DND-41 (cell line): ENCODE results near the gene ASPN.

Experiments used
- ATAC-seq: fragments of 200-7000 bp; cut with Tn5 transposase; 3 replicates; pipeline ENCODE4 v1.9.1; 2021; ENCODE audit warnings: low read depth; ENCODE audit not compliant: insufficient read depth
- DNase-seq: peaks from one replicate; pipeline ENCODE4 v3.0.0-alpha.2; 2020
- H2AFZ ChIP-seq: 2 replicates; pipeline ENCODE4 v1.6.0; 2012; ENCODE audit warnings: low read depth, low read length
- H3K27ac ChIP-seq: 2 replicates; pipeline ENCODE4 v1.5.1; 2012; ENCODE audit warnings: low read length, inconsistent platforms
- H3K27me3 ChIP-seq: fragments of 200-600 bp; sonication (generic); 2 replicates; pipeline ENCODE4 v1.6.0; 2012; ENCODE audit warnings: low read length, mild to moderate bottlenecking, inconsistent platforms; ENCODE audit not compliant: insufficient read depth, poor library complexity
- H3K36me3 ChIP-seq: 2 replicates; pipeline ENCODE4 v1.5.1; 2012; ENCODE audit warnings: low read length, inconsistent platforms; ENCODE audit not compliant: insufficient read depth
- H3K4me1 ChIP-seq: 2 replicates; pipeline ENCODE4 v1.5.1; 2012; ENCODE audit warnings: mild to moderate bottlenecking, low read length; ENCODE audit not compliant: insufficient read depth
- H3K4me2 ChIP-seq: 2 replicates; pipeline ENCODE4 v1.6.0; 2012; ENCODE audit warnings: mild to moderate bottlenecking, moderate library complexity, low read length, inconsistent platforms; ENCODE audit not compliant: insufficient read depth
- H3K4me3 ChIP-seq, 2 experiments: fragments of 200-600 bp in 1 of 2; shearing (Covaris generic) in 1 of 2; 2 replicates each; pipeline ENCODE4 v1.5.1; 2012 to 2016; ENCODE audit warnings: inconsistent platforms in 2 of 2, low read length in 2 of 2, mild to moderate bottlenecking in 2 of 2, low read depth in 1 of 2, moderate library complexity in 1 of 2
- H3K79me2 ChIP-seq: 2 replicates; pipeline ENCODE4 v1.6.0; 2012; ENCODE audit warnings: low read length, inconsistent platforms; ENCODE audit not compliant: insufficient read depth
- H3K9ac ChIP-seq: 2 replicates; pipeline ENCODE4 v1.6.0; 2012; ENCODE audit warnings: low read depth, mild to moderate bottlenecking, inconsistent platforms, low read length, moderate library complexity
- H3K9me3 ChIP-seq: 2 replicates; pipeline ENCODE4 v1.5.1; 2012; ENCODE audit warnings: low read length, moderate library complexity, mild to moderate bottlenecking, inconsistent platforms; ENCODE audit not compliant: insufficient read depth, severe bottlenecking
- H4K20me1 ChIP-seq: 2 replicates; pipeline ENCODE4 v1.6.0; 2012; ENCODE audit warnings: low read length; ENCODE audit not compliant: insufficient read depth
- CTCF ChIP-seq: IDR thresholded peaks from 2 replicates; pipeline ENCODE4 v1.5.1; 2012; ENCODE audit warnings: borderline replicate concordance, low read length, moderate library complexity, mild to moderate bottlenecking; ENCODE audit not compliant: poor library complexity, severe bottlenecking; ENCODE audit errors: extremely low read depth
- EZH2 ChIP-seq: IDR thresholded peaks from 3 replicates; pipeline ENCODE4 v1.6.1; 2012; ENCODE audit warnings: borderline replicate concordance, low read depth, mild to moderate bottlenecking, moderate library complexity, low read length, inconsistent platforms; ENCODE audit not compliant: severe bottlenecking

The ASPN gene

GRCh38 chr9:92524881-92525280 lies 42.6 kb upstream of the ASPN start:
- no peak for ATAC-seq
- Histone ChIP-seq H3K4me3 (no peak overlapping the region), H3K27me3 (no peaks in the 10 kb centered on the region), H3K9me3 (no peaks in the 10 kb centered on the region), H3K4me1 (no peaks in the 10 kb centered on the region), H3K4me2 (no peak overlapping the region), H3K79me2 (no peaks in the 10 kb centered on the region), H3K27ac (no peak overlapping the region), H4K20me1 (no peaks in the 10 kb centered on the region), H3K9ac (no peak overlapping the region), H2AFZ (no peak overlapping the region), H3K36me3 (no peaks in the 10 kb centered on the region)
- DNase-seq = no peak
- TF ChIP-seq CTCF = no peak
- TF ChIP-seq EZH2 = no peak

GRCh38 chr9:92522983-92523970 lies 41.0 kb upstream of the ASPN start:
- H2AFZ ChIP-seq = no peak overlapping the region
- H3K9ac ChIP-seq = no peak overlapping the region
- H3K36me3 ChIP-seq = no peaks in the 10 kb centered on the region
- no peaks in the 10 kb centered on the region for H3K9me3 ChIP-seq
- no peaks in the 10 kb centered on the region for H3K4me1 ChIP-seq
- H3K27ac ChIP-seq = no peak overlapping the region
- H3K4me3 ChIP-seq = no peak overlapping the region
- H4K20me1 ChIP-seq = no peaks in the 10 kb centered on the region
- DNase-seq (no peak), ATAC-seq (no peak)
- H3K79me2 ChIP-seq = no peaks in the 10 kb centered on the region
- no peaks in the 10 kb centered on the region for H3K27me3 ChIP-seq
- no peak for TF ChIP-seq EZH2
- no peak for TF ChIP-seq CTCF
- no peak overlapping the region for H3K4me2 ChIP-seq

GRCh38 chr9:92520837-92521236 lies 38.5 kb upstream of the ASPN start:
- Histone ChIP-seq H3K36me3 (no peaks in the 10 kb centered on the region), H3K79me2 (no peaks in the 10 kb centered on the region), H2AFZ (no peak overlapping the region), H3K27me3 (no peaks in the 10 kb centered on the region), H3K9ac (no peak overlapping the region), H3K4me1 (no peaks in the 10 kb centered on the region), H3K4me2 (no peak overlapping the region), H3K27ac (no peak overlapping the region), H3K9me3 (no peaks in the 10 kb centered on the region), H3K4me3 (no peak overlapping the region), H4K20me1 (no peaks in the 10 kb centered on the region)
- TF ChIP-seq EZH2 (no peak), CTCF (no peak)
- no peak for ATAC-seq
- DNase-seq = no peak
